A549 (cell line): ENCODE results near the gene PPM1L. TPM values are rescaled to one million over a fixed set of nuclear protein-coding genes. Genes with fewer than 3 reads are reported as not detected.

ENCODE experiments used
- ATAC-seq, 2 experiments: fragments of 200-7000 bp in 1 of 2; fragments of >200 bp in 1 of 2; cut with Nextera tagmentation in 1 of 2; cut with Tn5 transposase in 1 of 2; 3 replicates each; pipeline versions ENCODE4 v1.8.0 to v1.9.1; 2018 to 2020; ENCODE audit warnings: mild to moderate bottlenecking in 1 of 2, moderate library complexity in 1 of 2
- CTCF ChIA-PET: fragments of 300-600 bp; sonication (Branson Sonifier 250); formaldehyde crosslinking; extraction: SDS; loops from one replicate; lab custom pipeline; 2021; ENCODE audit warnings: antibody characterized with exemption, inconsistent platforms; lab: Yijun Ruan, JAX
- POLR2A ChIA-PET: fragments of 350-600 bp; formaldehyde crosslinking; extraction: SDS; loops from one replicate; lab custom pipeline; 2021; ENCODE audit warnings: antibody characterized with exemption, inconsistent platforms; lab: Yijun Ruan, JAX
- DNase-seq, 2 experiments: peaks; one replicate each; pipeline versions ENCODE4 v3.0.0 to v3.0.0-alpha.2; 2011 to 2016; ENCODE audit warnings: low read depth in 1 of 2, low spot score in 1 of 2
- FAIRE-seq: peaks from 2 replicates; lab custom pipeline; 2011; peaks lifted over from hg19 to GRCh38; lab: Jason Lieb, UNC
- H3K27ac ChIP-seq, 2 experiments: fragments of >200 bp; sonication (Bioruptor Twin); formaldehyde crosslinking; 3 replicates each; pipeline ENCODE4 v1.5.1; 2016 to 2017
- H3K4me1 ChIP-seq: fragments of >200 bp; sonication (Bioruptor Twin); formaldehyde crosslinking; 3 replicates; pipeline ENCODE4 v1.6.1; 2016
- H3K4me2 ChIP-seq: fragments of >200 bp; sonication (Bioruptor Twin); formaldehyde crosslinking; 3 replicates; pipeline ENCODE4 v1.6.1; 2016
- H3K4me3 ChIP-seq: fragments of >200 bp; sonication (Bioruptor Twin); formaldehyde crosslinking; 3 replicates; pipeline ENCODE4 v1.5.1; 2016
- H3K9me3 ChIP-seq: fragments of >200 bp; sonication (Bioruptor Twin); formaldehyde crosslinking; 3 replicates; pipeline ENCODE4 v1.6.1; 2016
- ATOH8 ChIP-seq: fragments of 250-450 bp; sonication (Bioruptor Pico); IDR thresholded peaks from 2 replicates; pipeline ENCODE4 v1.5.0; 2020; ENCODE audit warnings: low read depth, mild to moderate bottlenecking, moderate library complexity
- BHLHE40 ChIP-seq: IDR thresholded peaks from 2 replicates; pipeline ENCODE4 v1.6.1; 2012; ENCODE audit warnings: low read depth, low read length, inconsistent platforms
- CEBPB ChIP-seq, 2 experiments: fragments of >200 bp in 1 of 2; sonication (Bioruptor Twin) in 1 of 2; formaldehyde crosslinking in 1 of 2; IDR thresholded peaks; 2 replicates each; pipeline ENCODE4 v1.6.1; 2012 to 2016
- CHD4 ChIP-seq: fragments of 200-600 bp; sonication (generic); IDR thresholded peaks from 2 replicates; pipeline ENCODE4 v1.6.1; 2016; ENCODE audit warnings: antibody characterized with exemption, mild to moderate bottlenecking, borderline replicate concordance
- EHF ChIP-seq: fragments of 250-450 bp; sonication (Bioruptor Pico); IDR thresholded peaks from 2 replicates; pipeline ENCODE4 v1.5.0; 2020; ENCODE audit warnings: mild to moderate bottlenecking
- FOSB ChIP-seq: fragments of 250-450 bp; sonication (Bioruptor Pico); IDR thresholded peaks from 2 replicates; pipeline ENCODE4 v1.5.0; 2020; ENCODE audit warnings: mild to moderate bottlenecking, moderate library complexity
- FOSL2 ChIP-seq, 2 experiments: fragments of 450-650 bp in 1 of 2; fragments of >200 bp in 1 of 2; sonication (Bioruptor Twin) in 1 of 2; formaldehyde crosslinking; IDR thresholded peaks; 2 replicates each; pipeline versions ENCODE4 v1.5.0 to v1.6.1; 2016 to 2020; ENCODE audit warnings: mild to moderate bottlenecking in 1 of 2, moderate library complexity in 1 of 2
- FOXS1 ChIP-seq: fragments of 250-450 bp; sonication (Bioruptor Pico); IDR thresholded peaks from 2 replicates; pipeline ENCODE4 v1.5.0; 2020; ENCODE audit warnings: mild to moderate bottlenecking, moderate library complexity
- HDAC2 ChIP-seq: fragments of 200-600 bp; sonication (generic); IDR thresholded peaks from 2 replicates; pipeline ENCODE4 v1.6.1; 2016
- HOXA7 ChIP-seq: fragments of 250-450 bp; sonication (Bioruptor Pico); IDR thresholded peaks from 2 replicates; pipeline ENCODE4 v1.5.0; 2020; ENCODE audit warnings: mild to moderate bottlenecking, moderate library complexity
- JUN ChIP-seq, 2 experiments: fragments of >200 bp; sonication (Bioruptor Twin); formaldehyde crosslinking; IDR thresholded peaks; 2 replicates in 1 of 2; 3 replicates in 1 of 2; pipeline ENCODE4 v1.6.1; 2016 to 2017
- KDM5A ChIP-seq: fragments of 200-600 bp; sonication (generic); IDR thresholded peaks from 2 replicates; pipeline ENCODE4 v1.6.1; 2016; ENCODE audit warnings: antibody characterized with exemption, mild to moderate bottlenecking
- NPAS2 ChIP-seq: fragments of 250-450 bp; sonication (Bioruptor Pico); IDR thresholded peaks from 2 replicates; pipeline ENCODE4 v1.8.0; 2022; ENCODE audit warnings: mild to moderate bottlenecking, moderate library complexity, borderline replicate concordance
- POLR2AphosphoS2 ChIP-seq: conservative IDR thresholded peaks from 2 replicates; pipeline ENCODE4 v1.6.1; 2012; ENCODE audit warnings: low read length, improper control_type of control experiment, inconsistent platforms
- RARB ChIP-seq: fragments of 250-450 bp; sonication (Bioruptor Pico); IDR thresholded peaks from 2 replicates; pipeline ENCODE4 v1.8.0; 2021; ENCODE audit warnings: mild to moderate bottlenecking, moderate library complexity
- RCOR1 ChIP-seq: fragments of 150-350 bp; IDR thresholded peaks from 2 replicates; pipeline ENCODE4 v1.6.1; 2014; ENCODE audit warnings: antibody characterized with exemption, low read length, low read depth
- RFX5 ChIP-seq: fragments of 450-650 bp; IDR thresholded peaks from 2 replicates; pipeline ENCODE4 v1.7.1; 2014; ENCODE audit warnings: antibody characterized with exemption, mild to moderate bottlenecking, moderate library complexity
- SMC3 ChIP-seq: fragments of >200 bp; sonication (Bioruptor Twin); formaldehyde crosslinking; IDR thresholded peaks from 3 replicates; pipeline ENCODE4 v1.6.1; 2018; ENCODE audit warnings: inconsistent platforms
- WGBS: methylation state at CpG from one replicate; pipeline ENCODE4 v1.1.6; 2017; ENCODE audit errors: missing lambda C conversion rate; 5-methylcytosine and 5-hydroxymethylcytosine counted together
- polyA plus RNA-seq, 4 experiments: library from polyadenylated mRNA; depleted of rRNA in 3 of 4; stranded (reverse); fragments of >200 nt; fragmentation: RNase III in 1 of 4; extraction: RNeasy Plus Mini Kit Qiagen cat#74134 plus additional on column Dnase treatment in 1 of 4; gene quantifications; 2 replicates in 3 of 4; 3 replicates in 1 of 4; pipeline ENCODE4 v1.2.3, GENCODE V29; 2011 to 2017
- TF ChIP-seq, protein P1 (sequence below): fragments of 150-350 bp; IDR thresholded peaks from 2 replicates; pipeline ENCODE4 v1.6.1; 2014; ENCODE audit warnings: low read depth, mild to moderate bottlenecking, low read length
- TF ChIP-seq, protein P2 (sequence below): fragments of >200 bp; sonication (Bioruptor Twin); formaldehyde crosslinking; IDR thresholded peaks from 2 replicates; pipeline ENCODE4 v1.6.1; 2016
- TF ChIP-seq, protein P3 (sequence below): fragments of 200-600 bp; sonication (generic); IDR thresholded peaks from 2 replicates; pipeline ENCODE4 v1.6.1; 2016; ENCODE audit warnings: antibody characterized with exemption, mild to moderate bottlenecking, moderate library complexity

PPM1L gene
- polyA plus RNA-seq, 2 of the 4 experiments (the other 2 are of a cell fraction) = 0.27 to 0.45 TPM

DNA sequence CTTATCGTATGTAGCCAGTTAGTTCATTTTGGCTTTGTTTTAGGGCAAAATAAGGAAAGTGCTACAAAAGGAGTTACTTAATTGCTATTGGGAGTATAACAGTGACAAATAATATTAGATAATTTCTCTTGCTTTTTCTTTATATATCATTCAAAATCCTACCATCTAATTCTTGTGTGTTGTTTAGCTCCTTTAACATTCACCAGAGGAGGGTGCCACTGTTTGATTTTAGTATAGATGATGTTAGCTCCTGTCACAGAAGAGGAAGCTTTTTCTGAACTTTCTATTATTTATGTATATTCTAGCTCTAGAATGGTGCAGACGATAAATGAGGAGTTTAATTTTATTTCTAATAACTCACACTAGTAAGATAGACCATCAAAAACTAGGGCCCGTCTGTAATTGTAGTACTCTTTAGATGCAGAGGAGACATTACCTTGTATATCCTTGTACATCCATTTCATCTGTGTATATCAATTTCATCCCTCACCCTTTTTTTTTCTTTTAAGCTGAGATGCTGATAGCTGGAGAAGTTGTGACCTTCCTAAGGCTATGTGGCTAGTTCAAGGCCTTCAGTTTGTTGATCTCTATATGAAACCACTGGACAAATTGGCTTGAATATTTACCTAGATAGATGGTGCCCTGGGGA, 3.0 kb downstream of the PPM1L start (continued):
- no peak for TF ChIP-seq ATOH8 (CRISPR knock-in tag)
- no peak for TF ChIP-seq KDM5A
- no peak for TF ChIP-seq BHLHE40
- no peak for TF ChIP-seq FOXS1 (CRISPR knock-in tag)
- TF ChIP-seq RCOR1 = no peak
- TF ChIP-seq, protein P1, sequence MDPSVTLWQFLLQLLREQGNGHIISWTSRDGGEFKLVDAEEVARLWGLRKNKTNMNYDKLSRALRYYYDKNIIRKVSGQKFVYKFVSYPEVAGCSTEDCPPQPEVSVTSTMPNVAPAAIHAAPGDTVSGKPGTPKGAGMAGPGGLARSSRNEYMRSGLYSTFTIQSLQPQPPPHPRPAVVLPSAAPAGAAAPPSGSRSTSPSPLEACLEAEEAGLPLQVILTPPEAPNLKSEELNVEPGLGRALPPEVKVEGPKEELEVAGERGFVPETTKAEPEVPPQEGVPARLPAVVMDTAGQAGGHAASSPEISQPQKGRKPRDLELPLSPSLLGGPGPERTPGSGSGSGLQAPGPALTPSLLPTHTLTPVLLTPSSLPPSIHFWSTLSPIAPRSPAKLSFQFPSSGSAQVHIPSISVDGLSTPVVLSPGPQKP = no peak
- no peak for TF ChIP-seq HDAC2
- TF ChIP-seq RFX5 = no peak
- TF ChIP-seq, protein P2, sequence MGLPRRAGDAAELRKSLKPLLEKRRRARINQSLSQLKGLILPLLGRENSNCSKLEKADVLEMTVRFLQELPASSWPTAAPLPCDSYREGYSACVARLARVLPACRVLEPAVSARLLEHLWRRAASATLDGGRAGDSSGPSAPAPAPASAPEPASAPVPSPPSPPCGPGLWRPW = no peak
- no peak for TF ChIP-seq HOXA7 (CRISPR knock-in tag)

DNA sequence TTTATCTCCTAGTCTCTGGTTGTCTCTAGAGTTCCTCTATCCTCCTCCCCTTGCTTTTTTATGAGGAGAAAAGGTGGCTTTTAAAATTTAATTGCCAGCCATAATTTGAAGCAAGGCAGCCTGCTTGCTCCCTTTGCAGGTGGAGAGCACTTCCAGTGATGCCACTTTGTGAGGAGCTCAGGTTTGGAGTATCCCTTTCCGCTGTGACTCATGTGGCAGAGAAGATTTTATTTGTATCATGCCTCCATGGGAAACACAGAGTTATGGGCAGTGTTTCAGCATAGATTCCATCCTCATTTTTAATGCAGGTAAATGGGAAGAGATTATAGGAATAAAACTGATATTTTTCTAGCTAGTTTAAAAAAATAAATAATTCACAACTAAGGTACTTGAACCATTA, 7.0 kb downstream of the PPM1L start:
- Histone ChIP-seq H3K4me3 (no peak overlapping the region), H3K9me3 (no peaks in the 10 kb centered on the region), H3K4me1 (no peaks in the 10 kb centered on the region), H3K4me2 (no peak overlapping the region), H3K27ac (no peak overlapping the region)
- ATAC-seq (no peak), FAIRE-seq (no peak), DNase-seq (no peak)
- POLR2A ChIA-PET = no interaction called here
- WGBS = 83% methylated on average over 1 of the region's 1 CpG
- TF ChIP-seq KDM5A = no peak
- TF ChIP-seq, protein P3, sequence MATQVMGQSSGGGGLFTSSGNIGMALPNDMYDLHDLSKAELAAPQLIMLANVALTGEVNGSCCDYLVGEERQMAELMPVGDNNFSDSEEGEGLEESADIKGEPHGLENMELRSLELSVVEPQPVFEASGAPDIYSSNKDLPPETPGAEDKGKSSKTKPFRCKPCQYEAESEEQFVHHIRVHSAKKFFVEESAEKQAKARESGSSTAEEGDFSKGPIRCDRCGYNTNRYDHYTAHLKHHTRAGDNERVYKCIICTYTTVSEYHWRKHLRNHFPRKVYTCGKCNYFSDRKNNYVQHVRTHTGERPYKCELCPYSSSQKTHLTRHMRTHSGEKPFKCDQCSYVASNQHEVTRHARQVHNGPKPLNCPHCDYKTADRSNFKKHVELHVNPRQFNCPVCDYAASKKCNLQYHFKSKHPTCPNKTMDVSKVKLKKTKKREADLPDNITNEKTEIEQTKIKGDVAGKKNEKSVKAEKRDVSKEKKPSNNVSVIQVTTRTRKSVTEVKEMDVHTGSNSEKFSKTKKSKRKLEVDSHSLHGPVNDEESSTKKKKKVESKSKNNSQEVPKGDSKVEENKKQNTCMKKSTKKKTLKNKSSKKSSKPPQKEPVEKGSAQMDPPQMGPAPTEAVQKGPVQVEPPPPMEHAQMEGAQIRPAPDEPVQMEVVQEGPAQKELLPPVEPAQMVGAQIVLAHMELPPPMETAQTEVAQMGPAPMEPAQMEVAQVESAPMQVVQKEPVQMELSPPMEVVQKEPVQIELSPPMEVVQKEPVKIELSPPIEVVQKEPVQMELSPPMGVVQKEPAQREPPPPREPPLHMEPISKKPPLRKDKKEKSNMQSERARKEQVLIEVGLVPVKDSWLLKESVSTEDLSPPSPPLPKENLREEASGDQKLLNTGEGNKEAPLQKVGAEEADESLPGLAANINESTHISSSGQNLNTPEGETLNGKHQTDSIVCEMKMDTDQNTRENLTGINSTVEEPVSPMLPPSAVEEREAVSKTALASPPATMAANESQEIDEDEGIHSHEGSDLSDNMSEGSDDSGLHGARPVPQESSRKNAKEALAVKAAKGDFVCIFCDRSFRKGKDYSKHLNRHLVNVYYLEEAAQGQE = no peak
- TF ChIP-seq FOSL2 (IDR thresholded peaks at IDR 0.05) = no peak
- TF ChIP-seq FOSL2 (CRISPR knock-in tag; IDR thresholded peaks at IDR 0.05) = no peak
- TF ChIP-seq, protein P1 = no peak
- TF ChIP-seq JUN (IDR thresholded peaks at IDR 0.05) = no peak
- TF ChIP-seq CEBPB (IDR thresholded peaks at IDR 0.05) = no peak
- no peak for TF ChIP-seq NPAS2
- TF ChIP-seq RARB (CRISPR knock-in tag) = no peak
- no peak for TF ChIP-seq POLR2AphosphoS2
- TF ChIP-seq SMC3 = no peak
- TF ChIP-seq EHF = no peak
- TF ChIP-seq FOSB (CRISPR knock-in tag) = no peak
- TF ChIP-seq CHD4 = no peak
- CTCF ChIA-PET = no interaction called here
